Karpas-422 (cell line): ENCODE data around the gene ITGB3. TPM values are rescaled to one million over a fixed set of nuclear protein-coding genes. Genes with fewer than 3 reads are reported as not detected.
"Not testable (repeated sequence)": the region's sequence is repeated elsewhere in the genome, so short reads cannot be mapped to it uniquely, and the experiment has no call there.

Experiments
- DNase-seq: peaks from one replicate; pipeline ENCODE4 v3.0.0-alpha.2; 2015
- H2AFZ ChIP-seq: fragments of 200-600 bp; sonication (generic); 2 replicates; pipeline ENCODE4 v1.6.1; 2014; ENCODE audit warnings: antibody characterized with exemption, low read length, mixed read lengths
- H3K27ac ChIP-seq: fragments of 200-600 bp; sonication (generic); 2 replicates; pipeline ENCODE4 v1.5.1; 2014; ENCODE audit warnings: mild to moderate bottlenecking, low read length, moderate library complexity
- H3K27me3 ChIP-seq: fragments of 200-600 bp; sonication (generic); 2 replicates; pipeline ENCODE4 v1.6.1; 2014; ENCODE audit warnings: low read length, mixed read lengths
- H3K36me3 ChIP-seq: fragments of 200-600 bp; sonication (generic); 2 replicates; pipeline ENCODE4 v1.6.1; 2014; ENCODE audit warnings: low read length, mixed read lengths; ENCODE audit not compliant: insufficient read depth
- H3K4me1 ChIP-seq: fragments of 200-600 bp; sonication (generic); 2 replicates; pipeline ENCODE4 v1.6.1; 2014; ENCODE audit warnings: mild to moderate bottlenecking, low read length, mixed read lengths
- H3K4me2 ChIP-seq: fragments of 200-600 bp; sonication (generic); 2 replicates; pipeline ENCODE4 v1.6.1; 2014; ENCODE audit warnings: low read length, low read depth, mild to moderate bottlenecking; ENCODE audit not compliant: poor library complexity, severe bottlenecking
- H3K4me3 ChIP-seq: fragments of 200-600 bp; sonication (generic); 2 replicates; pipeline ENCODE4 v1.5.1; 2014; ENCODE audit warnings: mild to moderate bottlenecking, antibody characterized with exemption, low read length, mixed read lengths
- H3K79me2 ChIP-seq: fragments of 200-600 bp; sonication (generic); 2 replicates; pipeline ENCODE4 v1.6.1; 2014; ENCODE audit warnings: mild to moderate bottlenecking, low read length, mixed read lengths
- H3K9ac ChIP-seq: fragments of 200-600 bp; sonication (generic); 2 replicates; pipeline ENCODE4 v1.6.0; 2014; ENCODE audit warnings: low read length
- H3K9me2 ChIP-seq: fragments of 200-600 bp; sonication (generic), shearing (Covaris generic); replicated peaks from 2 replicates; pipeline ENCODE4 v1.6.0; 2014; ENCODE audit warnings: mild to moderate bottlenecking, low read length, moderate library complexity; ENCODE audit not compliant: insufficient read depth
- H3K9me3 ChIP-seq: fragments of 300-700, 200-600 bp; sonication (generic); 2 replicates; pipeline ENCODE4 v1.6.1; 2014; ENCODE audit warnings: low read length, mixed read lengths
- H4K20me1 ChIP-seq: fragments of 200-600 bp; sonication (generic); 2 replicates; pipeline ENCODE4 v1.6.1; 2014; ENCODE audit warnings: mild to moderate bottlenecking, antibody characterized with exemption, low read length, low read depth; ENCODE audit not compliant: insufficient read depth
- total RNA-seq: library from RNA; depleted of rRNA; stranded (reverse); fragments of >200 nt; shearing (Covaris generic); gene quantifications from 2 replicates; pipeline ENCODE4 v1.2.3, GENCODE V29; 2014; ENCODE audit warnings: low replicate concordance

ITGB3 gene
- total RNA-seq, 1 experiment from 2014 or later, result 16.4 TPM

- Histone ChIP-seq H3K9ac (peak overlapping the region; percentile 86), H3K36me3 (no peaks in the 10 kb centered on the region), H3K9me2 (no peaks in the 10 kb centered on the region), H3K9me3 (no peaks in the 10 kb centered on the region), H3K4me3 (peak overlapping the region; percentile 87), H3K27me3 (no peaks in the 10 kb centered on the region), H3K4me2 (peak overlapping the region; percentile 94), H3K4me1 (peaks cover 52% of the 10 kb centered on the region), H3K27ac (no peak overlapping the region), H2AFZ (peak overlapping the region; percentile 87), H4K20me1 (no peaks in the 10 kb centered on the region), H3K79me2 (no peaks in the 10 kb centered on the region)
- DNase-seq, result no peak
Observed at GRCh38 chr17:47254403-47254943, 846 bp downstream of the ITGB3 start.

- H3K4me1 ChIP-seq, result peaks cover 52% of the 10 kb centered on the region
- H3K9ac ChIP-seq, result no peak overlapping the region
- no peak overlapping the region for H3K27ac ChIP-seq
- no peak overlapping the region for H3K4me2 ChIP-seq
- no peak overlapping the region for H3K4me3 ChIP-seq
- no peak overlapping the region for H2AFZ ChIP-seq
- H3K36me3 ChIP-seq, result no peaks in the 10 kb centered on the region
- no peaks in the 10 kb centered on the region for H3K9me3 ChIP-seq
- H4K20me1 ChIP-seq, result no peaks in the 10 kb centered on the region
- DNase-seq, result no peak
- H3K27me3 ChIP-seq, result no peaks in the 10 kb centered on the region
- no peaks in the 10 kb centered on the region for H3K9me2 ChIP-seq
- H3K79me2 ChIP-seq, result no peaks in the 10 kb centered on the region
Observed at GRCh38 chr17:47257651-47258339, 4.2 kb downstream of the ITGB3 start.

- no peaks in the 10 kb centered on the region for H3K79me2 ChIP-seq
- no peaks in the 10 kb centered on the region for H3K27me3 ChIP-seq
- H3K9ac ChIP-seq, result no peak overlapping the region
- no peak overlapping the region for H3K27ac ChIP-seq
- no peaks in the 10 kb centered on the region for H3K9me3 ChIP-seq
- no peak overlapping the region for H3K4me2 ChIP-seq
- H2AFZ ChIP-seq, result no peak overlapping the region
- no peaks in the 10 kb centered on the region for H3K36me3 ChIP-seq
- H4K20me1 ChIP-seq, result no peaks in the 10 kb centered on the region
- H3K9me2 ChIP-seq, result no peaks in the 10 kb centered on the region
- DNase-seq, result no peak
- H3K4me3 ChIP-seq, result no peak overlapping the region
- peaks cover 30% of the 10 kb centered on the region for H3K4me1 ChIP-seq
Observed at GRCh38 chr17:47262586-47262985, 9.0 kb downstream of the ITGB3 start.

GRCh38 chr17:47264166-47264565 lies 10.5 kb downstream of the ITGB3 start:
- Histone ChIP-seq H3K9me2 (no peaks in the 10 kb centered on the region), H3K27me3 (no peaks in the 10 kb centered on the region), H3K4me2 (no peak overlapping the region), H2AFZ (no peak overlapping the region), H4K20me1 (no peaks in the 10 kb centered on the region), H3K4me3 (no peak overlapping the region), H3K36me3 (no peaks in the 10 kb centered on the region), H3K79me2 (no peaks in the 10 kb centered on the region), H3K9me3 (no peaks in the 10 kb centered on the region; the same call in 1 of the 2 replicates), H3K4me1 (peaks cover 24% of the 10 kb centered on the region), H3K9ac (no peak overlapping the region), H3K27ac (no peak overlapping the region)
- no peak for DNase-seq

- Histone ChIP-seq H3K27me3 (no peaks in the 10 kb centered on the region), H3K36me3 (no peaks in the 10 kb centered on the region), H3K27ac (no peak overlapping the region), H3K9me3 (no peaks in the 10 kb centered on the region; the same call in 1 of the 2 replicates), H3K9ac (no peak overlapping the region), H4K20me1 (no peaks in the 10 kb centered on the region), H3K4me3 (no peak overlapping the region), H3K4me1 (peaks cover 12% of the 10 kb centered on the region), H3K79me2 (no peaks in the 10 kb centered on the region), H3K4me2 (no peak overlapping the region), H2AFZ (no peak overlapping the region), H3K9me2 (no peaks in the 10 kb centered on the region)
- peak; percentile 49 for DNase-seq
Observed at GRCh38 chr17:47265983-47266541, 12.4 kb downstream of the ITGB3 start.

- Histone ChIP-seq H3K4me2 (no peak overlapping the region), H3K79me2 (no peaks in the 10 kb centered on the region), H3K27ac (no peak overlapping the region), H3K9me2 (no peaks in the 10 kb centered on the region), H3K4me1 (peaks cover 9% of the 10 kb centered on the region), H2AFZ (no peak overlapping the region), H3K9me3 (no peaks in the 10 kb centered on the region; the same call in 1 of the 2 replicates), H3K4me3 (no peak overlapping the region), H3K27me3 (no peaks in the 10 kb centered on the region), H3K36me3 (no peaks in the 10 kb centered on the region), H4K20me1 (no peaks in the 10 kb centered on the region), H3K9ac (no peak overlapping the region)
- no peak for DNase-seq
Observed at GRCh38 chr17:47266782-47267181, 13.2 kb downstream of the ITGB3 start.

GRCh38 chr17:47267354-47267828 lies 13.8 kb downstream of the ITGB3 start:
- H2AFZ ChIP-seq, result no peak overlapping the region
- H3K27ac ChIP-seq, result no peak overlapping the region
- no peak for DNase-seq

GRCh38 chr17:47268964-47269363 lies 15.3 kb downstream of the ITGB3 start:
- H2AFZ ChIP-seq, result not testable (repeated sequence)

More at GRCh38 chr17:47267354-47267828, 13.8 kb downstream of the ITGB3 start:
- Histone ChIP-seq H3K4me2 (no peak overlapping the region), H3K4me3 (no peak overlapping the region), H3K79me2 (no peaks in the 10 kb centered on the region), H3K9me3 (no peaks in the 10 kb centered on the region; the same call in 1 of the 2 replicates), H4K20me1 (no peaks in the 10 kb centered on the region), H3K9ac (no peak overlapping the region), H3K27me3 (no peaks in the 10 kb centered on the region), H3K4me1 (peaks cover 9% of the 10 kb centered on the region), H3K9me2 (no peaks in the 10 kb centered on the region), H3K36me3 (no peaks in the 10 kb centered on the region)

More at GRCh38 chr17:47268964-47269363, 15.3 kb downstream of the ITGB3 start:
- H3K4me2 ChIP-seq, H3K36me3 ChIP-seq, DNase-seq, H3K4me3 ChIP-seq, H3K27me3 ChIP-seq, H3K79me2 ChIP-seq, H3K9me3 ChIP-seq, H3K9ac ChIP-seq, H4K20me1 ChIP-seq, H3K27ac ChIP-seq, H3K9me2 ChIP-seq: not testable (repeated sequence)
- H3K4me1 ChIP-seq, result peaks cover 16% of the 10 kb centered on the region
